ENCODE measurements around the gene CPT2.
"Not testable (repeated sequence)": the region's sequence is repeated elsewhere in the genome, so short reads cannot be mapped to it uniquely, and the experiment has no call there.

The CPT2 gene

GRCh38 chr1:53182716-53183094 is 13.9 kb upstream of the CPT2 start:
- DNase-seq = no peak

- no peak for DNase-seq
Observed at GRCh38 chr1:53183095-53183990, 13.3 kb upstream of the CPT2 start.

- not testable (repeated sequence) for DNase-seq
Observed at GRCh38 chr1:53185955-53186297, 10.7 kb upstream of the CPT2 start.

- no peak for DNase-seq
Observed at GRCh38 chr1:53186533-53186932, 10.1 kb upstream of the CPT2 start.

- no peak for DNase-seq
Observed at GRCh38 chr1:53187401-53187800, 9.2 kb upstream of the CPT2 start.

- DNase-seq = no peak
Observed at GRCh38 chr1:53188099-53188498, 8.5 kb upstream of the CPT2 start.

- DNase-seq = no peak
Observed at GRCh38 chr1:53189061-53189460, 7.6 kb upstream of the CPT2 start.

- no peak for DNase-seq
Observed at GRCh38 chr1:53190210-53190611, 6.4 kb upstream of the CPT2 start.

GRCh38 chr1:53195246-53196016 is 1.2 kb upstream of the CPT2 start:
- DNase-seq = no peak

GRCh38 chr1:53196017-53196484 is 573 bp upstream of the CPT2 start:
- no peak for DNase-seq

GRCh38 chr1:53197291-53198200 is 922 bp downstream of the CPT2 start:
- DNase-seq = no peak

GRCh38 chr1:53198241-53198651 is 1.6 kb downstream of the CPT2 start:
- DNase-seq = no peak

- DNase-seq = no peak
Observed at GRCh38 chr1:53203466-53203865, 6.8 kb downstream of the CPT2 start.

GRCh38 chr1:53205496-53205895 is 8.9 kb downstream of the CPT2 start:
- not testable (repeated sequence) for DNase-seq

- DNase-seq = not testable (repeated sequence)
Observed at GRCh38 chr1:53206083-53206685, 9.6 kb downstream of the CPT2 start.

- DNase-seq = no peak
Observed at GRCh38 chr1:53206735-53207379, 10.2 kb downstream of the CPT2 start.

- DNase-seq = no peak
Observed at GRCh38 chr1:53207726-53208125, 11.1 kb downstream of the CPT2 start.

GRCh38 chr1:53210352-53210751 is 13.7 kb downstream of the CPT2 start:
- DNase-seq = no peak

- DNase-seq = no peak
Observed at GRCh38 chr1:53210954-53211353, 14.3 kb downstream of the CPT2 start.

GRCh38 chr1:53214376-53214940 is 17.8 kb downstream of the CPT2 start:
- DNase-seq = no peak

GRCh38 chr1:53218201-53218600 is 21.6 kb downstream of the CPT2 start:
- DNase-seq = no peak

GRCh38 chr1:53219711-53220110 is 23.1 kb downstream of the CPT2 start:
- DNase-seq = no peak

Data from activated T-cell treated with anti-CD3 and anti-CD28 coated beads for 4 hours (primary cell).